ENCODE results near the gene SEC14L1. TPM values are rescaled to one million over a fixed set of nuclear protein-coding genes. Genes with fewer than 3 reads are reported as not detected.

SEC14L1 gene
- total RNA-seq, 2 experiments from 2014 or later = 97.3 to 98.5 TPM

- H3K27me3 Mint-ChIP-seq = peaks cover 1% of the 10 kb centered on the region
- no peak overlapping the region for H3K27ac ChIP-seq (ENCODE audit: low read depth in 1 of 2, low read length in 2 of 2)
- H3K36me3 ChIP-seq (ENCODE audit: insufficient read depth, low read length) = no peaks in the 10 kb centered on the region
- no peaks in the 10 kb centered on the region for H3K9me3 Mint-ChIP-seq
- H3K27ac Mint-ChIP-seq = no peak overlapping the region
- TF ChIP-seq, protein P1, sequence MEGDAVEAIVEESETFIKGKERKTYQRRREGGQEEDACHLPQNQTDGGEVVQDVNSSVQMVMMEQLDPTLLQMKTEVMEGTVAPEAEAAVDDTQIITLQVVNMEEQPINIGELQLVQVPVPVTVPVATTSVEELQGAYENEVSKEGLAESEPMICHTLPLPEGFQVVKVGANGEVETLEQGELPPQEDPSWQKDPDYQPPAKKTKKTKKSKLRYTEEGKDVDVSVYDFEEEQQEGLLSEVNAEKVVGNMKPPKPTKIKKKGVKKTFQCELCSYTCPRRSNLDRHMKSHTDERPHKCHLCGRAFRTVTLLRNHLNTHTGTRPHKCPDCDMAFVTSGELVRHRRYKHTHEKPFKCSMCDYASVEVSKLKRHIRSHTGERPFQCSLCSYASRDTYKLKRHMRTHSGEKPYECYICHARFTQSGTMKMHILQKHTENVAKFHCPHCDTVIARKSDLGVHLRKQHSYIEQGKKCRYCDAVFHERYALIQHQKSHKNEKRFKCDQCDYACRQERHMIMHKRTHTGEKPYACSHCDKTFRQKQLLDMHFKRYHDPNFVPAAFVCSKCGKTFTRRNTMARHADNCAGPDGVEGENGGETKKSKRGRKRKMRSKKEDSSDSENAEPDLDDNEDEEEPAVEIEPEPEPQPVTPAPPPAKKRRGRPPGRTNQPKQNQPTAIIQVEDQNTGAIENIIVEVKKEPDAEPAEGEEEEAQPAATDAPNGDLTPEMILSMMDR (IDR thresholded peaks at IDR 0.05) = no peak
- no peaks in the 10 kb centered on the region for H3K4me1 Mint-ChIP-seq (ENCODE audit: low read depth)
- no peaks in the 10 kb centered on the region for H3K36me3 Mint-ChIP-seq (ENCODE audit: low read depth)
- H3K4me3 ChIP-seq (ENCODE audit: low read length) = no peak overlapping the region
- ChIA-PET CTCF (no interaction called here), POLR2A (no interaction called here)
- no peak overlapping the region for H3K4me3 Mint-ChIP-seq
- no peak for ATAC-seq (ENCODE audit: poor library complexity)
- no peaks in the 10 kb centered on the region for H3K4me1 ChIP-seq (ENCODE audit: insufficient read depth, low read length)
- no peaks in the 10 kb centered on the region for H3K9me3 ChIP-seq (ENCODE audit: control insufficient read depth in 1 of 2, insufficient read depth in 1 of 2, low read length in 2 of 2)
- H3K27me3 ChIP-seq (ENCODE audit: control insufficient read depth in 1 of 2, insufficient read depth in 2 of 2, low read length in 2 of 2) = peaks cover 0 to 2% of the 10 kb centered on the region in 2 experiments
- intact Hi-C loops (cut with DNase I, micrococcal nuclease) = no loop called here
- no peak for DNase-seq
These were observed 115.9 kb downstream of the SEC14L1 start for GRCh38 chr17:77256710-77257109.

GRCh38 chr17:77257169-77257568 lies 116.4 kb downstream of the SEC14L1 start:
- no peak overlapping the region for H3K4me3 Mint-ChIP-seq

GRCh38 chr17:77257596-77258458 lies 117.1 kb downstream of the SEC14L1 start:
- POLR2A ChIA-PET = no interaction called here
- Histone ChIP-seq H3K27ac (ENCODE audit: low read depth in 1 of 2, low read length in 2 of 2) (no peak overlapping the region), H3K9me3 (ENCODE audit: control insufficient read depth in 1 of 2, insufficient read depth in 1 of 2, low read length in 2 of 2) (no peaks in the 10 kb centered on the region), H3K36me3 (ENCODE audit: insufficient read depth, low read length) (no peaks in the 10 kb centered on the region), H3K27me3 (ENCODE audit: control insufficient read depth in 1 of 2, insufficient read depth in 2 of 2, low read length in 2 of 2) (peaks cover 0 to 2% of the 10 kb centered on the region in 2 experiments), H3K4me1 (ENCODE audit: insufficient read depth, low read length) (no peaks in the 10 kb centered on the region), H3K4me3 (ENCODE audit: low read length) (no peak overlapping the region)
- CTCF ChIA-PET = no interaction called here
- TF ChIP-seq, protein P1 (IDR thresholded peaks at IDR 0.05) = no peak
- no peak for ATAC-seq (ENCODE audit: poor library complexity)
- Mint-ChIP-seq H3K4me1 (ENCODE audit: low read depth) (no peaks in the 10 kb centered on the region), H3K9me3 (no peaks in the 10 kb centered on the region), H3K27me3 (no peaks in the 10 kb centered on the region), H3K4me3 (no peak overlapping the region), H3K27ac (no peak overlapping the region), H3K36me3 (ENCODE audit: low read depth) (no peaks in the 10 kb centered on the region)
- intact Hi-C loops (cut with DNase I, micrococcal nuclease) = no loop called here
- no peak for DNase-seq

More at GRCh38 chr17:77257169-77257568, 116.4 kb downstream of the SEC14L1 start:
- Histone ChIP-seq H3K4me1 (ENCODE audit: insufficient read depth, low read length) (no peaks in the 10 kb centered on the region), H3K9me3 (ENCODE audit: control insufficient read depth in 1 of 2, insufficient read depth in 1 of 2, low read length in 2 of 2) (no peaks in the 10 kb centered on the region), H3K27ac (ENCODE audit: low read depth in 1 of 2, low read length in 2 of 2) (no peak overlapping the region), H3K36me3 (ENCODE audit: insufficient read depth, low read length) (no peaks in the 10 kb centered on the region), H3K27me3 (ENCODE audit: control insufficient read depth in 1 of 2, insufficient read depth in 2 of 2, low read length in 2 of 2) (peaks cover 0 to 2% of the 10 kb centered on the region in 2 experiments), H3K4me3 (ENCODE audit: low read length) (no peak overlapping the region)
- CTCF ChIA-PET = no interaction called here
- H3K4me1 Mint-ChIP-seq (ENCODE audit: low read depth) = no peaks in the 10 kb centered on the region
- ATAC-seq (ENCODE audit: poor library complexity) = no peak
- no peaks in the 10 kb centered on the region for H3K36me3 Mint-ChIP-seq (ENCODE audit: low read depth)
- H3K9me3 Mint-ChIP-seq = no peaks in the 10 kb centered on the region
- no peaks in the 10 kb centered on the region for H3K27me3 Mint-ChIP-seq
- TF ChIP-seq, protein P1 (IDR thresholded peaks at IDR 0.05) = no peak
- no peak for DNase-seq
- intact Hi-C loops (cut with DNase I, micrococcal nuclease) = no loop called here
- no peak overlapping the region for H3K27ac Mint-ChIP-seq
- POLR2A ChIA-PET = no interaction called here
